Caco-2 (cell line): Measurements from ENCODE around the gene EPHX1. TPM values are rescaled to one million over a fixed set of nuclear protein-coding genes. Genes with fewer than 3 reads are reported as not detected.

ENCODE experiments used
- BruUV-seq: library from RNA; stranded (reverse); fragments of 400-500 nt; replicated peaks from 2 replicates; lab custom pipeline; 2021; lab: Mats Ljungman, UMichigan
- CTCF ChIA-PET: fragments of 300-600 bp; sonication (Branson Sonifier 250); formaldehyde crosslinking; loops from one replicate; lab custom pipeline; 2022; ENCODE audit warnings: antibody characterized with exemption; lab: Charles Lee
- POLR2A ChIA-PET: fragments of 300-600 bp; sonication (Branson Sonifier 250); formaldehyde crosslinking; loops from one replicate; lab custom pipeline; 2022; ENCODE audit warnings: antibody characterized with exemption; lab: Charles Lee
- DNase-seq, 2 experiments: peaks; one replicate each; pipeline versions ENCODE4 v3.0.0 to v3.0.0-alpha.2; 2020 to 2022
- H3K27me3 ChIP-seq: replicated peaks from 2 replicates; pipeline ENCODE4 v1.6.0; 2011; ENCODE audit warnings: low read length; ENCODE audit not compliant: control insufficient read depth, insufficient read depth
- H3K36me3 ChIP-seq: 2 replicates; pipeline ENCODE4 v1.5.1; 2011; ENCODE audit warnings: low read length; ENCODE audit not compliant: control insufficient read depth, insufficient read depth
- H3K4me1 ChIP-seq: fragments of 250-450 bp; sonication (Bioruptor Pico); 2 replicates; pipeline ENCODE4 v1.5.1; 2020; ENCODE audit warnings: mild to moderate bottlenecking
- H3K4me3 ChIP-seq: 2 replicates; pipeline ENCODE4 v1.5.1; 2011; ENCODE audit warnings: low read depth, mild to moderate bottlenecking, control low read depth, low read length
- H3K9me3 ChIP-seq: fragments of 250-450 bp; sonication (Bioruptor Pico); 2 replicates; pipeline ENCODE4 v1.5.1; 2020; ENCODE audit warnings: mild to moderate bottlenecking, moderate library complexity
- H3K27ac Mint-ChIP-seq: one replicate; pipeline ENCODE4 v1.8.0; 2022; ENCODE audit warnings: mixed read lengths; ENCODE audit not compliant: unreplicated experiment
- H3K27me3 Mint-ChIP-seq: one replicate; pipeline ENCODE4 v1.8.0; 2022; ENCODE audit warnings: mixed read lengths; ENCODE audit not compliant: insufficient read depth, unreplicated experiment
- H3K36me3 Mint-ChIP-seq: one replicate; pipeline ENCODE4 v1.8.0; 2022; ENCODE audit warnings: mild to moderate bottlenecking, mixed read lengths; ENCODE audit not compliant: insufficient read depth, unreplicated experiment
- H3K4me1 Mint-ChIP-seq: one replicate; pipeline ENCODE4 v1.8.0; 2022; ENCODE audit warnings: low read depth, mixed read lengths; ENCODE audit not compliant: unreplicated experiment
- H3K4me3 Mint-ChIP-seq: one replicate; pipeline ENCODE4 v1.8.0; 2022; ENCODE audit warnings: mild to moderate bottlenecking, moderate library complexity, mixed read lengths; ENCODE audit not compliant: unreplicated experiment
- H3K9me3 Mint-ChIP-seq: one replicate; pipeline ENCODE4 v1.8.0; 2022; ENCODE audit warnings: mixed read lengths; ENCODE audit not compliant: unreplicated experiment
- CTCF ChIP-seq, 2 experiments: fragments of 200-600 bp in 1 of 2; IDR thresholded peaks; 1 replicate in 1 of 2; 2 replicates in 1 of 2; pipeline versions ENCODE4 v1.5.1 to v1.8.0; 2011 to 2022; ENCODE audit warnings: antibody characterized with exemption in 1 of 2, control low read depth in 1 of 2, inconsistent platforms in 1 of 2, low read depth in 1 of 2, low read length in 1 of 2, mild to moderate bottlenecking in 1 of 2, moderate library complexity in 1 of 2; ENCODE audit not compliant: insufficient read depth in 1 of 2, severe bottlenecking in 1 of 2, unreplicated experiment in 1 of 2
- intact Hi-C: fragments of 100-400 bp; cut with micrococcal nuclease; formaldehyde crosslinking; loops from one replicate; pipeline ENCODE4 v1.10.0; 2022; ENCODE audit not compliant: unreplicated experiment
- total RNA-seq: library from RNA; stranded (reverse); gene quantifications from 2 replicates; pipeline ENCODE4 v1.2.3, GENCODE V29; 2022

The EPHX1 gene
- total RNA-seq, 1 experiment from 2014 or later: 88.5 TPM

DNA sequence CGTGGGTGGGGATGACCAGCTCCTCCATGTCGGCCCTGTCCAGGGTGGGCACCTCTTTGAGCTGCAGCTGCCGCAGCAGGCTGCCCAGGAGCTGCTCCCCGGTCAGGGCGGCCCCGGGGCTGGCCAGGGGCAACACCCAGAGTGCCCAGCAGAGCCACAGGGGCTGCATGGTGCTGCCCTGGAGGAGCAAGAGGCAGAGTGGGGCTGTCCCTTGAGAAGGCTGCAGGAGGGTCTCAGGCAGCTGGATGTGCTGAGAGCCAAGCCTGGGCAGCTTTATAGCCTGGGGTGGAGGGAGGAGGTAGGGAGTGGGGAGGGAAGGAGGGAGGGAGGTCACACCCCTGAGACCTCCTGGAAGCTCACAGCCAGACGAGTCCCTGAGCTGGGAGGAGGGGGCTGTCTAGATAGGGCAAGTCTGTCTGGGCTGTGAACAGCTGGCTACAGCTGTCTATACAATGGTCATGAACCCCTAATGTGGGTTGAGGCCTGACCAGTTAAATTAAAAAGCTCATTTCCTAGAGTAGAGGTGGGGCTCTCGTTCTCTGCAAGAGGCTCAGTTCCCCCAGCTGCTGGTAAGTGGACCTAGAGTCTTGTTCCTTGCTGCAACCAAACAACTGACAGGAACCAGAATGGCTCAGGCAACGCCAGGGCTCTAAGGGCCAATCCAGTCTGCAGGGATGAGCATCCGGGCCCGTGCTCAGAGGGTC, 79.1 kb downstream of the EPHX1 start, which contains the start of gene LEFTY1:
Gene LEFTY1, minus strand, starts transcription at position 249 of the 704 bp plus-strand sequence. Its CDS starts 80 bp downstream, at position 169.
- BruUV-seq: no TSS peak
- no peak for DNase-seq
- H3K9me3 Mint-ChIP-seq: no peaks in the 10 kb centered on the region
- H3K27ac Mint-ChIP-seq: no peak within 1 kb of the TSS
- Histone ChIP-seq H3K4me1 (peaks cover 12% of the 10 kb centered on the region; the same call in 1 of the 2 replicates), H3K36me3 (no peaks in the 10 kb centered on the region), H3K27me3 (no peaks in the 10 kb centered on the region), H3K9me3 (no peaks in the 10 kb centered on the region), H3K4me3 (no peak within 1 kb of the TSS)
- H3K27me3 Mint-ChIP-seq: no peaks in the 10 kb centered on the region
- H3K4me3 Mint-ChIP-seq: no peak within 1 kb of the TSS
- ChIA-PET CTCF (interaction anchor here (0.6 kb wide), 1 partner anchor 35 kb away, joined by 5 read pairs; no protein-coding TSS in a partner anchor), POLR2A (no interaction called here)
- intact Hi-C loops: no loop called here
- H3K36me3 Mint-ChIP-seq: no peaks in the 10 kb centered on the region
- no peak for TF ChIP-seq CTCF (IDR thresholded peaks at IDR 0.05; ENCODE audit: insufficient read depth in 1 of 2, low read depth in 1 of 2, low read length in 1 of 2, severe bottlenecking in 1 of 2, unreplicated experiment in 1 of 2)
- H3K4me1 Mint-ChIP-seq: peaks cover under 1% of the 10 kb centered on the region

- Histone ChIP-seq H3K36me3 (no peaks in the 10 kb centered on the region), H3K4me3 (no peak overlapping the region), H3K4me1 (peaks cover 12% of the 10 kb centered on the region; the same call in 1 of the 2 replicates), H3K27me3 (no peaks in the 10 kb centered on the region), H3K9me3 (no peaks in the 10 kb centered on the region)
- POLR2A ChIA-PET: no interaction called here
- no peaks in the 10 kb centered on the region for H3K9me3 Mint-ChIP-seq
- no TSS peak for BruUV-seq
- H3K27ac Mint-ChIP-seq: no peak overlapping the region
- CTCF ChIA-PET: no interaction called here
- no peak overlapping the region for H3K4me3 Mint-ChIP-seq
- intact Hi-C loops: no loop called here
- TF ChIP-seq CTCF (IDR thresholded peaks at IDR 0.05; ENCODE audit: insufficient read depth in 1 of 2, low read depth in 1 of 2, low read length in 1 of 2, severe bottlenecking in 1 of 2, unreplicated experiment in 1 of 2): no peak
- H3K27me3 Mint-ChIP-seq: no peaks in the 10 kb centered on the region
- no peak for DNase-seq
- no peaks in the 10 kb centered on the region for H3K36me3 Mint-ChIP-seq
- H3K4me1 Mint-ChIP-seq: no peaks in the 10 kb centered on the region
These were observed 79.8 kb downstream of the EPHX1 start for GRCh38 chr1:225889743-225890142.

- no peak for DNase-seq
- no peaks in the 10 kb centered on the region for H3K9me3 ChIP-seq
- no TSS peak for BruUV-seq
- Mint-ChIP-seq H3K27ac (no peak overlapping the region), H3K27me3 (no peaks in the 10 kb centered on the region), H3K36me3 (no peaks in the 10 kb centered on the region), H3K4me1 (no peaks in the 10 kb centered on the region), H3K4me3 (no peak overlapping the region), H3K9me3 (no peaks in the 10 kb centered on the region)
- H3K4me1 ChIP-seq: peaks cover 12% of the 10 kb centered on the region; the same call in 1 of the 2 replicates
- no peaks in the 10 kb centered on the region for H3K36me3 ChIP-seq
- TF ChIP-seq CTCF (IDR thresholded peaks at IDR 0.05; ENCODE audit: insufficient read depth in 1 of 2, low read depth in 1 of 2, low read length in 1 of 2, severe bottlenecking in 1 of 2, unreplicated experiment in 1 of 2): no peak
- ChIA-PET POLR2A (no interaction called here), CTCF (no interaction called here)
- H3K27me3 ChIP-seq: no peaks in the 10 kb centered on the region
- intact Hi-C loops: no loop called here
- no peak overlapping the region for H3K4me3 ChIP-seq
These were observed 80.7 kb downstream of the EPHX1 start for GRCh38 chr1:225890346-225891228.
